Measurements from ENCODE around the gene VNN1.
"Not testable (repeated sequence)": the region's sequence is repeated elsewhere in the genome, so short reads cannot be mapped to it uniquely, and the experiment has no call there.

Gene VNN1

GRCh38 chr6:132706756-132707155, 7.1 kb downstream of the VNN1 start:
- DNase-seq; H3K36me3 ChIP-seq (ENCODE audit: control insufficient read depth, insufficient read depth, low read length); H3K27me3 ChIP-seq (replicated peaks; ENCODE audit: control insufficient read depth, insufficient read depth, low read length, poor library complexity, severe bottlenecking); H3K9me3 ChIP-seq (ENCODE audit: control insufficient read depth, low read length); H3K27ac ChIP-seq (ENCODE audit: insufficient read depth, low read length, poor library complexity, severe bottlenecking); H3K4me1 ChIP-seq (ENCODE audit: control insufficient read depth, insufficient read depth, low read length, poor library complexity, severe bottlenecking); H3K4me3 ChIP-seq (ENCODE audit: insufficient read depth, low read depth, low read length, poor library complexity, severe bottlenecking): not testable (repeated sequence)

GRCh38 chr6:132703936-132704335, 9.9 kb downstream of the VNN1 start:
- no peak for DNase-seq
- Histone ChIP-seq H3K4me1 (ENCODE audit: control insufficient read depth, insufficient read depth, low read length, poor library complexity, severe bottlenecking) (no peaks in the 10 kb centered on the region), H3K36me3 (ENCODE audit: control insufficient read depth, insufficient read depth, low read length) (no peaks in the 10 kb centered on the region), H3K9me3 (ENCODE audit: control insufficient read depth, low read length) (no peaks in the 10 kb centered on the region), H3K4me3 (ENCODE audit: insufficient read depth, low read depth, low read length, poor library complexity, severe bottlenecking) (no peak overlapping the region), H3K27ac (ENCODE audit: insufficient read depth, low read length, poor library complexity, severe bottlenecking) (no peak overlapping the region), H3K27me3 (replicated peaks; ENCODE audit: control insufficient read depth, insufficient read depth, low read length, poor library complexity, severe bottlenecking) (no peaks in the 10 kb centered on the region)

GRCh38 chr6:132698608-132699007, 15.2 kb downstream of the VNN1 start:
- H3K9me3 ChIP-seq (ENCODE audit: control insufficient read depth, low read length) = no peaks in the 10 kb centered on the region
- DNase-seq = no peak
- H3K4me1 ChIP-seq (ENCODE audit: control insufficient read depth, insufficient read depth, low read length, poor library complexity, severe bottlenecking) = no peaks in the 10 kb centered on the region
- H3K27ac ChIP-seq (ENCODE audit: insufficient read depth, low read length, poor library complexity, severe bottlenecking) = no peak overlapping the region
- no peak overlapping the region for H3K4me3 ChIP-seq (ENCODE audit: insufficient read depth, low read depth, low read length, poor library complexity, severe bottlenecking)
- no peaks in the 10 kb centered on the region for H3K27me3 ChIP-seq (replicated peaks; ENCODE audit: control insufficient read depth, insufficient read depth, low read length, poor library complexity, severe bottlenecking)
- no peaks in the 10 kb centered on the region for H3K36me3 ChIP-seq (ENCODE audit: control insufficient read depth, insufficient read depth, low read length)

- H3K4me3 ChIP-seq (ENCODE audit: insufficient read depth, low read depth, low read length, poor library complexity, severe bottlenecking) = no peak overlapping the region
- DNase-seq = no peak
- no peaks in the 10 kb centered on the region for H3K36me3 ChIP-seq (ENCODE audit: control insufficient read depth, insufficient read depth, low read length)
- no peaks in the 10 kb centered on the region for H3K9me3 ChIP-seq (ENCODE audit: control insufficient read depth, low read length)
- no peaks in the 10 kb centered on the region for H3K27me3 ChIP-seq (replicated peaks; ENCODE audit: control insufficient read depth, insufficient read depth, low read length, poor library complexity, severe bottlenecking)
- no peaks in the 10 kb centered on the region for H3K4me1 ChIP-seq (ENCODE audit: control insufficient read depth, insufficient read depth, low read length, poor library complexity, severe bottlenecking)
- H3K27ac ChIP-seq (ENCODE audit: insufficient read depth, low read length, poor library complexity, severe bottlenecking) = no peak overlapping the region
Measured at GRCh38 chr6:132695773-132696172, 18.1 kb downstream of the VNN1 start.

GRCh38 chr6:132693478-132693877, 20.4 kb downstream of the VNN1 start:
- H3K4me3 ChIP-seq (ENCODE audit: insufficient read depth, low read depth, low read length, poor library complexity, severe bottlenecking) = no peak overlapping the region
- no peak for DNase-seq
- H3K36me3 ChIP-seq (ENCODE audit: control insufficient read depth, insufficient read depth, low read length) = no peaks in the 10 kb centered on the region
- no peaks in the 10 kb centered on the region for H3K9me3 ChIP-seq (ENCODE audit: control insufficient read depth, low read length)
- H3K27ac ChIP-seq (ENCODE audit: insufficient read depth, low read length, poor library complexity, severe bottlenecking) = no peak overlapping the region
- H3K4me1 ChIP-seq (ENCODE audit: control insufficient read depth, insufficient read depth, low read length, poor library complexity, severe bottlenecking) = no peaks in the 10 kb centered on the region
- H3K27me3 ChIP-seq (replicated peaks; ENCODE audit: control insufficient read depth, insufficient read depth, low read length, poor library complexity, severe bottlenecking) = no peaks in the 10 kb centered on the region

- no peak for DNase-seq
- H3K36me3 ChIP-seq (ENCODE audit: control insufficient read depth, insufficient read depth, low read length) = no peaks in the 10 kb centered on the region
- H3K27me3 ChIP-seq (replicated peaks; ENCODE audit: control insufficient read depth, insufficient read depth, low read length, poor library complexity, severe bottlenecking) = peaks cover 4% of the 10 kb centered on the region
- no peak overlapping the region for H3K27ac ChIP-seq (ENCODE audit: insufficient read depth, low read length, poor library complexity, severe bottlenecking)
- no peak overlapping the region for H3K4me3 ChIP-seq (ENCODE audit: insufficient read depth, low read depth, low read length, poor library complexity, severe bottlenecking)
- no peaks in the 10 kb centered on the region for H3K4me1 ChIP-seq (ENCODE audit: control insufficient read depth, insufficient read depth, low read length, poor library complexity, severe bottlenecking)
- H3K9me3 ChIP-seq (ENCODE audit: control insufficient read depth, low read length) = no peaks in the 10 kb centered on the region
Measured at GRCh38 chr6:132690678-132691077, 23.2 kb downstream of the VNN1 start.

- Histone ChIP-seq H3K4me3 (ENCODE audit: insufficient read depth, low read depth, low read length, poor library complexity, severe bottlenecking) (no peak overlapping the region), H3K36me3 (ENCODE audit: control insufficient read depth, insufficient read depth, low read length) (no peaks in the 10 kb centered on the region)
Measured at GRCh38 chr6:132687306-132687705, 26.5 kb downstream of the VNN1 start.

GRCh38 chr6:132686531-132686930, 27.3 kb downstream of the VNN1 start:
- Histone ChIP-seq H3K36me3 (ENCODE audit: control insufficient read depth, insufficient read depth, low read length) (no peaks in the 10 kb centered on the region), H3K4me3 (ENCODE audit: insufficient read depth, low read depth, low read length, poor library complexity, severe bottlenecking) (no peak overlapping the region), H3K27ac (ENCODE audit: insufficient read depth, low read length, poor library complexity, severe bottlenecking) (no peak overlapping the region), H3K27me3 (replicated peaks; ENCODE audit: control insufficient read depth, insufficient read depth, low read length, poor library complexity, severe bottlenecking) (peaks cover 4% of the 10 kb centered on the region), H3K9me3 (ENCODE audit: control insufficient read depth, low read length) (no peaks in the 10 kb centered on the region), H3K4me1 (ENCODE audit: control insufficient read depth, insufficient read depth, low read length, poor library complexity, severe bottlenecking) (no peaks in the 10 kb centered on the region)
- DNase-seq = no peak

More at GRCh38 chr6:132687306-132687705, 26.5 kb downstream of the VNN1 start:
- no peak for DNase-seq
- Histone ChIP-seq H3K27me3 (replicated peaks; ENCODE audit: control insufficient read depth, insufficient read depth, low read length, poor library complexity, severe bottlenecking) (peaks cover 4% of the 10 kb centered on the region), H3K4me1 (ENCODE audit: control insufficient read depth, insufficient read depth, low read length, poor library complexity, severe bottlenecking) (no peaks in the 10 kb centered on the region), H3K9me3 (ENCODE audit: control insufficient read depth, low read length) (no peaks in the 10 kb centered on the region), H3K27ac (ENCODE audit: insufficient read depth, low read length, poor library complexity, severe bottlenecking) (no peak overlapping the region)

GRCh38 chr6:132685009-132685408, 28.8 kb downstream of the VNN1 start:
- DNase-seq = no peak
- no peaks in the 10 kb centered on the region for H3K36me3 ChIP-seq (ENCODE audit: control insufficient read depth, insufficient read depth, low read length)
- peaks cover 4% of the 10 kb centered on the region for H3K27me3 ChIP-seq (replicated peaks; ENCODE audit: control insufficient read depth, insufficient read depth, low read length, poor library complexity, severe bottlenecking)
- no peak overlapping the region for H3K4me3 ChIP-seq (ENCODE audit: insufficient read depth, low read depth, low read length, poor library complexity, severe bottlenecking)
- no peak overlapping the region for H3K27ac ChIP-seq (ENCODE audit: insufficient read depth, low read length, poor library complexity, severe bottlenecking)
- no peaks in the 10 kb centered on the region for H3K9me3 ChIP-seq (ENCODE audit: control insufficient read depth, low read length)
- no peaks in the 10 kb centered on the region for H3K4me1 ChIP-seq (ENCODE audit: control insufficient read depth, insufficient read depth, low read length, poor library complexity, severe bottlenecking)

GRCh38 chr6:132684272-132684671, 29.6 kb downstream of the VNN1 start:
- Histone ChIP-seq H3K9me3 (ENCODE audit: control insufficient read depth, low read length) (no peaks in the 10 kb centered on the region), H3K27me3 (replicated peaks; ENCODE audit: control insufficient read depth, insufficient read depth, low read length, poor library complexity, severe bottlenecking) (peaks cover 4% of the 10 kb centered on the region), H3K4me1 (ENCODE audit: control insufficient read depth, insufficient read depth, low read length, poor library complexity, severe bottlenecking) (no peaks in the 10 kb centered on the region), H3K27ac (ENCODE audit: insufficient read depth, low read length, poor library complexity, severe bottlenecking) (no peak overlapping the region), H3K4me3 (ENCODE audit: insufficient read depth, low read depth, low read length, poor library complexity, severe bottlenecking) (no peak overlapping the region), H3K36me3 (ENCODE audit: control insufficient read depth, insufficient read depth, low read length) (no peaks in the 10 kb centered on the region)
- no peak for DNase-seq

GRCh38 chr6:132683543-132683942, 30.3 kb downstream of the VNN1 start:
- Histone ChIP-seq H3K36me3 (ENCODE audit: control insufficient read depth, insufficient read depth, low read length) (no peaks in the 10 kb centered on the region), H3K9me3 (ENCODE audit: control insufficient read depth, low read length) (no peaks in the 10 kb centered on the region), H3K4me3 (ENCODE audit: insufficient read depth, low read depth, low read length, poor library complexity, severe bottlenecking) (no peak overlapping the region), H3K4me1 (ENCODE audit: control insufficient read depth, insufficient read depth, low read length, poor library complexity, severe bottlenecking) (no peaks in the 10 kb centered on the region), H3K27ac (ENCODE audit: insufficient read depth, low read length, poor library complexity, severe bottlenecking) (no peak overlapping the region), H3K27me3 (replicated peaks; ENCODE audit: control insufficient read depth, insufficient read depth, low read length, poor library complexity, severe bottlenecking) (peaks cover 4% of the 10 kb centered on the region)
- no peak for DNase-seq
